Fibroblast of the conjunctiva (primary cell): ENCODE data around the gene MAGED1.
"Not testable (repeated sequence)": the region's sequence is repeated elsewhere in the genome, so short reads cannot be mapped to it uniquely, and the experiment has no call there.

Experiments
- DNase-seq: peaks from one replicate; pipeline ENCODE4 v3.0.0-alpha.2; 2010; ENCODE audit warnings: low read depth

The MAGED1 gene

GRCh38 chrX:51894697-51895336 lies 1.4 kb downstream of the MAGED1 start:
- no peak for DNase-seq

GRCh38 chrX:51896626-51897025 lies 3.2 kb downstream of the MAGED1 start:
- DNase-seq: no peak

GRCh38 chrX:51899741-51900140 lies 6.3 kb downstream of the MAGED1 start:
- no peak for DNase-seq

- DNase-seq: no peak
Measured at GRCh38 chrX:51902510-51903050, 9.2 kb downstream of the MAGED1 start.

- DNase-seq: not testable (repeated sequence)
Measured at GRCh38 chrX:51905152-51905551, 11.7 kb downstream of the MAGED1 start.

- no peak for DNase-seq
Measured at GRCh38 chrX:51905711-51906110, 12.3 kb downstream of the MAGED1 start.

GRCh38 chrX:51917604-51918003 lies 24.2 kb downstream of the MAGED1 start:
- DNase-seq: no peak

GRCh38 chrX:51922561-51922960 lies 29.1 kb downstream of the MAGED1 start:
- DNase-seq: no peak

- peak; percentile 22 for DNase-seq
Measured at GRCh38 chrX:51931566-51932150, 38.2 kb downstream of the MAGED1 start.
